ENCODE data around the gene CD180.

DNA sequence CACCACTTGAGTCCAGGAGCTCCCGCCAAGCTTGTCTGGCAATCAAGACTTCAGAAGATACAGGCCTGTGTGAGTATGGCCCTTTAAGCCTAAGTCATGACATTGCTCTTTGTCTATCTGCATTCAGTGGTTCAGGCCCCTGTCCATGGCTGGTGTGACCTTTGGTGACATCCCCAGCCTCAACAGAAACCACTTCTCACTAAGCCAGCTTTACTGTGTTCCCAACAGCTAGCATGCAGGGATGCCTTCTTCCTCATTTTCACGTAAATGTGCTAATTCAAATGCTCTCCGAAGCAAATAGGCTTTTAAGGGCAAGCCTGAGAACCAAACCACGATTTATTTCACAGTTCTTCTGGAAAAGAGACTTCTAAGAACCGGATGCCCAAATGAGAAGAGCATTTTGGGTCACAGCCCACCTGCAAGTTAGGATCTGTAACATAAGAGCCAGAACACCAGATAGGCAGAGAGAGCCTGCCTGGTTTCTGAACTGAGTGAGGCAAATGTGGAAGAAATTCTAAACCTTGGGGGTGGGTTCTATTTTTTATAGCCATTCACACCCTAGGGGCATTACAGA, 14.9 kb downstream of the CD180 start:
- TF ChIP-seq, protein P1, sequence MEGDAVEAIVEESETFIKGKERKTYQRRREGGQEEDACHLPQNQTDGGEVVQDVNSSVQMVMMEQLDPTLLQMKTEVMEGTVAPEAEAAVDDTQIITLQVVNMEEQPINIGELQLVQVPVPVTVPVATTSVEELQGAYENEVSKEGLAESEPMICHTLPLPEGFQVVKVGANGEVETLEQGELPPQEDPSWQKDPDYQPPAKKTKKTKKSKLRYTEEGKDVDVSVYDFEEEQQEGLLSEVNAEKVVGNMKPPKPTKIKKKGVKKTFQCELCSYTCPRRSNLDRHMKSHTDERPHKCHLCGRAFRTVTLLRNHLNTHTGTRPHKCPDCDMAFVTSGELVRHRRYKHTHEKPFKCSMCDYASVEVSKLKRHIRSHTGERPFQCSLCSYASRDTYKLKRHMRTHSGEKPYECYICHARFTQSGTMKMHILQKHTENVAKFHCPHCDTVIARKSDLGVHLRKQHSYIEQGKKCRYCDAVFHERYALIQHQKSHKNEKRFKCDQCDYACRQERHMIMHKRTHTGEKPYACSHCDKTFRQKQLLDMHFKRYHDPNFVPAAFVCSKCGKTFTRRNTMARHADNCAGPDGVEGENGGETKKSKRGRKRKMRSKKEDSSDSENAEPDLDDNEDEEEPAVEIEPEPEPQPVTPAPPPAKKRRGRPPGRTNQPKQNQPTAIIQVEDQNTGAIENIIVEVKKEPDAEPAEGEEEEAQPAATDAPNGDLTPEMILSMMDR (IDR thresholded peaks at IDR 0.05; ENCODE audit: low read depth, low read length) = no peak
- no peak for TF ChIP-seq EZH2phosphoT487 (IDR thresholded peaks at IDR 0.05; ENCODE audit: low read depth)
